Hematopoietic multipotent progenitor cell treated with erythropoietin and hydrocortisone succinate and interleukin-3 and kit ligand, for 6 days (in vitro differentiated cells): ENCODE measurements around the gene VTI1A.
A peak's percentile ranks its signal among the peaks of the same experiment; 100 is the strongest.

Experiments
- DNase-seq: peaks from one replicate; pipeline ENCODE4 v3.0.0-alpha.2; 2015

VTI1A gene

DNA sequence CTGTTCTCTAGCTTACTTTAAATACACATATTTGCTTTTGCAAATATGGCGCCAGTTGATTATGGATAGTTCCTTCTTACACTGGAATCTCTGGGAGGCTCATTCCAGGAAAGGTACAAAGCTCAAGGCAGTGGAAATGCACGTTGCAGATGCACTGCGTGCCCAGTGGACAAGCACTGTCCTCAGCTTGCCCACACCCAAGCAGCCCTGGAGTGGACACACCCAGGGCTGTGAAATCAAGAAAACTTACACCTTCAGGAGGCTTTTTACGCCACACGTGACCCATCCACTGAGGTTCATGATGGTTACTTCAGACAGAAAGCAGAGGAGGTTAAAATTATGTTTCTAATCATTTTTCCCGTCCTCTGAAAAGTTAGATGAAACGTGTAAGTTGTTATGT, 248.5 kb downstream of the VTI1A start:
- DNase-seq, result no peak

DNA sequence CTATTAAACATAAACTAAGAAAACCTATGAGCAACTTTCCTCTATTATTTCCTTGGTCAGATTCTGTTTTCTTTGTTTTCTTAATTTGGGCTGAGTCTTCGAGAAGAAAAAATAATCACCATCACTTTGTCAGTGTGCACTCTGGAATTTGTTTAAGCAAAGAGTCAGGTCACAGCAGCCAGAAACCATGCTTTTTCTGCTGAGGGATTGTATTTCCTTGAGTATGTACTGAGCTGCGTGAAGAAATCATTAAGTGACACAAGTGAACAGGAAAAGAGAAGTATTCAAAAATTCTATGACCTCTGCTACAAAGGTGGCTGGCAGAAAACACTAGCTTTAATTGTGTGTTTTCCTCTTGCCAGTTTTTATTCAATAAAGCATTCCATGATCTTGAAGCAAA, 249.6 kb downstream of the VTI1A start:
- no peak for DNase-seq

DNA sequence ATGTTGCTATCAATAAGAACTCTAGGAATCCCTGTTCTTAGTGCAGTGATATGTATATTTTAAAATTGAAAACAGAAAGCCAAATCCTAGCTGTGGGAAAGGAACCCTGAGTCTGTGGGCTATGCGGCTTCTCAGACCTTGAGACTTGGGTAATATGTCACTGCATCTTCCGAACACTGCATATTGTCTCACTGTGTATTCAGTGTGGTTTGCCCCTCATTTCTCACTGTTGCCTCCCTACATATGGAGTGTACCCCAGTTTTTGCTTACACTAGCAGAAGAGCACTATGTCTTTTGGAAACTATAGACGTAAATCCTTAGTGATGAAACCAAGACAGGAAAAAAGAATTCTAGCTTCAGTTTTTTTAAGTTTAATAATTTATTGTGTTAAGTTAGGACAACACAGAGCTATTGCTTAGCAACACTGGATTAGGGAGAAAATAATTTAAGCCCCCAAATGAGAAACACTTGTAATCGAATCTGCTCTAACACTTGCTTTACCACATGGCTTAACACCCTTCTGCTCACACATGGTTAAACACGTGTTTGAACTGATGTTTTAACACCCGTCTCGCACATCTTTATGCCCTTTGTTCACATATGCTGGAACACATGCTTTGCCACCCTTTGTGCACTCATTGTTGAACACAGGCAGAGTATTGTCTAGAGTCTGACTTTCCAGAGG, 251.3 kb downstream of the VTI1A start:
- DNase-seq, result no peak

DNA sequence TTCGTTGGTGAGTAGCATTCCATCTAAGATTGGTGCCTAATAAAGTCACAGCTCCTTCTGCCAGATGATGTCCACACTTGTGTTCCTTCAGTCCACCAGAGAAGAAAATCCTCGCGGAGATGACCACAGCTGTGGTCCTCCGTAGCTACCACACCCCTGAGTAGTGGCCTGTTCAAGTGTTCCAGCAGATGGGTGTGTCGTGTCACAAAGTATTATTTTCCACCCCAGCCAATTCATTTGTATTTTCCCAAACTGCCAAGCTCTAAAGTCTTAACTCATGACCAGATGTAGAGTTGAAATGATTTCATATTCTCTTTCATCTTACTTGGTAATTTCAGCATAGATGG, 251.8 kb downstream of the VTI1A start:
- DNase-seq, result no peak

DNA sequence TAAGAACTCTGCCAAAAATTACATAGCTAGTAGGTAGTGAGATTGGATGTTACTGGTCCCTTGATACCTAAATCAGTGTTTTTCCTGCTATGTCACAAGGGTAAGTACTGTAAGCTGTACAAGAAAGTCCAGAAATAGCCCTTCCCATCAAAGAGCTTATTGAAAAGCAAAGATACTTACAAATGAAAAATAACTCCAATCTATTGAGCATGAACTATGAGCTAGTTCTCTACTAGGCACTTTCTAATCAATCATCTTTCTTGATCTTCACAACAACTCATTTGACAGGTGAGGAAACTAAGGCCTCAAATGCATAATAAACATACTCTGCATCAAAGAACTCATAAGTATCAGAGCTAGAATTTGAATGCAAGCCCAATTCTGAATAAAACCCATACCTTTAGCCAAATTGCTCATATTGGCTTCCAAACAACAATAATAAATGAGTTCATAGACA, 253.2 kb downstream of the VTI1A start:
- DNase-seq, result no peak

DNA sequence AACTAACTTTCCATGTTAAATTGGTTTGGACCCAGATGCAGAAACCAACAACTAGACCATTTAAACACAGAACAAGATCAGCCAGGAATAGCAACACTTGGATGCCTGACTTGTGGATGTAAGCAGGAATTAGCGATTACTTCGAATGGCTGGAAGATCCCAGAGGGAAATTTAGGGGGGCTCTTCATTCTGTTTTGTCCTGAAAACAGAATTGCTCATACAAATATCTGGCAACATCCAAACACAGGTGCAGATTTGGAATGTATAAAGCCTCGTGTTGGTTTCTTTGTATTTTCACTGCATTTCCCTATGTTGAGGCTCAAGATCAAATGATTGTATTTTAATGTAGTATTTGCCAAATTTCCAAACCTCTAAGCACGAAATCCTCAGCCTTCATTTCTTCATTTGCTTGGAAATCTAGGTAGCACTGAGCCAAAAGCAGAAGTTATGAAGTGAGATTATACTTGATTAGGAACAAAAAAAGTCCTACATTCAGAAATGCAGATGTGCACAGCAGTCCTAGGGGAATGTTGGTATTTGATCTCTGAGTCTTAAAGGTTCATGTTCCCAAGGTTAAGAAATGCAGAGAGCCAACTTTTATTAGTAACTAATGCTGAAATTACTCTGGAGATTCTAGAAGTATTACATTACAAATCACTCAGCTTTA, 254.3 kb downstream of the VTI1A start:
- no peak for DNase-seq

DNA sequence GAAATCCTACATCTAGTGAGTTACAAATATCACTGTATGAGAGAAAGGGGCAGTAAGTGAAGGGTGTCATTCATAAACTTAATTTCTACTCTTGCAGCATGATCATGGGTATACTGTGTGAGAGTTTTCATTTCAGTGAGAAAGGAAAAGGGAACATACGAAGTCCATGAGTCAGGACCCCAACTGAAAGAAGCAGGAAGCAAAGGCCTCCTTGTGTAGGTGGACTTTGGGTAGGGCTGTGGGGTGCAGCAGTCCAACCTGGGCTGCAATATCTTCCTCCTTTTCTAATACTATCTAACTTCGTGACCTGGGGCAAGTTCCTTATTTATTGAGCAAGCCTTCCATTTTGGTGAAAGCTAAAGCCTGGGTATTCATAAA, 254.9 kb downstream of the VTI1A start:
- DNase-seq, result no peak

DNA sequence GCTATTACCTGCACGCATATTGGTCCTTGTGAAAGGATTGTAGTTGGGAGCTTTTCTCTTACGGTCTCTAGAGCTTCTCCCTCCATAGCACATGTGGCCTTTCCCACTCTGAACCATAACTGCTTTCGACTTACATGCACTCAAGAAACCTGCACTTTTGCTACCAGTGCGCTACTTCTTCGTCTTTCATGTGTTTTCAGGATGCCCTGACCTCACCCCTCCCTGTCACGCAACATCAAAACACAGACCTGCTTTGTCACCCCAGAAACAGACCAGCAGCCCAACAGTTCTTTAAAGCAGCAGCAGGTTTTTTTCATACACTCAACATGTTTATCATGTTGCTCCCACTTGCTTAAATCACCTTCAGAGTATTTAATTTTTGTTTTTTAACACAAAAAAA, 259.6 kb downstream of the VTI1A start:
- no peak for DNase-seq

DNA sequence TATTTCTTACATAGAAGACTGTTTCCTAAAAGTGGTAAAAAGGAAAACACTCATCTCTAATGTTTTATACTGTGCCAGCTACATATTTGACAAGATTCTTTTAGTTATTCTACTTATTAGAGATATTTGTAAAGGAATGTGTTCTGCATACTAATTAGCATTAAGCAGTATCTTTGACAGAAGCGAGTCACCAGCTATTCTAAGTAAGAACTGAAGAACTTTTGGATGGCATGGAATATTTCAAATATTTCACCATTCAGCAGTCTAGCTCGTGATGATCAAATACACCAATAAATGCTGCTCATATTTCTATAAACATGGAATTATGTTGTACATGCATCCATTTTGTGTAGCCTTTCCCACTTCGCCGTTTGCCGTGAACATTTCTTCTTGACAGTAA, 261.4 kb downstream of the VTI1A start:
- no peak for DNase-seq

DNA sequence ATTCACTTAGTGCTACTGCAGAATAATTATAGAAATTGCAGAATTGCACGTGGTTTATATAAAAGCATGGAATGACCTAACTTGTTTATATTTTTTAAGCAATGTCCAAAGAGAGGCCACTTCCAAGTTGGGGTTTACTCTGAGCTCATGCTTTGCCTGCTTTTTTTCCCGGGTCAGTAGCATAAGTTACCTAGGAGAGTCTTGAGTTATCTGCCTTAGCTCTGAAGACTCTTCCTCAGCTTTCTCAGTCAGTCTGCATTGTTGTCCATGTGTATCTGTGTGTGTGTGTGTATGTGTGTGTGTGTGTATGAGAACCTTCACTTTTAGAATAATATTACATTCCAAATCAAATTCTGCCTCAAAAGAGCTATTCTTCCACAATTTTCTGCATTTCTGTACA, 263.5 kb downstream of the VTI1A start:
- DNase-seq, result no peak

DNA sequence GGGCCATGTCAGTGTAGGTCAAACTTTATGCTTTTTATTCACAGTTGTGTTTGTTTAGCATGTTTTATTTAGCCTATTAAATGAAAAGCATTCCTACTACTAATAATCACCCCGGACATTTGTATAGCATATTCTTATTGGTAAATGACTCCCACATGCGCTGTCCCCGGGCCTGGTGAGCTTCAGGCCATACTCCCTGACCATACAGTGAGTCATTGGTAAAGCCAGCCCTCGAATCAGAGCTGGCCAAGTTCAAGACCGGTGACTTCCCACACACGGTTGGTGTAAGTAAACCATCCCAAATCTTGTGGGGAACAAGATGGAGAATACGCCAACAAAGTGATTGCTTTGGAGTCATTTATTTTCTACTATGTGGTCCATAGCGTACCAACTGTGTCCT, 264.4 kb downstream of the VTI1A start:
- DNase-seq, result no peak

DNA sequence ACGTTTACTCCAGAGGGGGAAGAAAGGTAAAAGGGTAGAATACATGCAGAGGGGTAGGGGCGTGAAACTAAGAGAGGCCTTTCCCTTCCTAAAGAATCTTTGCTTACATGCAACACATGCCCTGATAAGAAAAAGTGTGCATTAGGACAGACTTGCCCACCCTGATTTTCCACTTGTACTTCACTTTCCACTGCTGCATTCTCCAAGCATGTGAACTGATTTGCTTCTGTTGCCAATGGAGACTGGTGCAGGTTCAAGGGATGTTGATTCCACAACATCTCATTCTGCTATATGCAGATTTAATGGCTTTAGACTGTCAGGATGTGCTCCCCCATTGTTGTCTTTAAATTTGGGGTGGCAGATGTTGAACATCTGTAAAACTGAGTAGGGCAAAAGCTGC, 265.5 kb downstream of the VTI1A start:
- DNase-seq, result no peak

DNA sequence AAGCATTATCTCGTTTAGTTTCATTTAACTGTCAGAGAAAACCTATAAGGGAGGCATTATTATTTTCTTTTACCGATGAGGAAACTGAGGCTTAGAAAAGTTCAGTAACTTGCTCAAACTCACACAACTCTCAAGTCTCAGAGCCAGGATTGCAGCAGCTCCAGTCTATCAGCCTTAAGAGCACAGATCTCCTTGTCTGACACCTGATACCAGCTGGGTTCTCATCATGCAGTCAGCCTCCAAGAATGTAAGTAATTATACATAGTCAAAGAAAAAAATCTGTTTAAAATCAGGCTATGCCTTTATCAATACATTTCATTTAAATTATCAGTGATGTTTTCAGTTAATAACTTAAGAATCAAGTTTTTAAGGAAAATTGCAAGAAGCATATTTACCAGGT, 266.4 kb downstream of the VTI1A start:
- no peak for DNase-seq

DNA sequence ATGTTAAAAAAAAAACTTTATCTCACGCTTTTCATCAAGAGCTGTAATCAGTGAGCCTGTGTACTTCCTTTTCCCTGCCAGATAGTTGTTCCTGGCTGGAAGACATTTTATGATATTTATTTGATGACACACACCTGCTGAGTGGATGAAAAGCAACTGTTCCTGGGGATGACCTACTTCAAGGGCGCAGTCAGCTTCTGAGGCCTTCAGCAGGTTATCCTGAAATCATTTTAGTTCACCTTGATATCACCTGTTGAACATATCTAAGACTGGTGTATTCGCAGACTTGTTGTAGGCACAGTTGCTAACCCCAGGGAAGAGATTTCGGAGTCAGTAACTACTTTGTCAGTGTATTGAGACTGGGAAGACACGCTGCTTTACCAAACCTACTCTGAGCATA, 268.6 kb downstream of the VTI1A start:
- DNase-seq, result no peak

DNA sequence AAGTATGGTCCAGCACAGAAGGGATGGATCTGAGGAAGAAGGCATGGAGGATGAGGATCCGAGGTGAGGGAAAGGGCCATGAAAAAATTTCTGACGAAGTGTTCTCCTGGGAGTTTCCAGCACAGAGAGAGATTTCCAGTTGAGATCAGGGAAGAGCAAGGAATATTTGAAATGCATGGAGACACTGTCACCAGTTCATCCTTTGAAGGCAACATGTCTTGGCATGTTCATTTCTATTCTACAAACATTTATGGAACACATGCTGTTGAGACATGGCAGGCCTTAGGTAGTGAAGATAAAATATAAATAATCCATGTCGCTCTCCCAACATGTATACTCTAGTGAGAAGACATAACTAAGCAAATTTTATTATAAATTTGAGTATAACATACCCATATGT, 269.1 kb downstream of the VTI1A start:
- DNase-seq, result no peak

DNA sequence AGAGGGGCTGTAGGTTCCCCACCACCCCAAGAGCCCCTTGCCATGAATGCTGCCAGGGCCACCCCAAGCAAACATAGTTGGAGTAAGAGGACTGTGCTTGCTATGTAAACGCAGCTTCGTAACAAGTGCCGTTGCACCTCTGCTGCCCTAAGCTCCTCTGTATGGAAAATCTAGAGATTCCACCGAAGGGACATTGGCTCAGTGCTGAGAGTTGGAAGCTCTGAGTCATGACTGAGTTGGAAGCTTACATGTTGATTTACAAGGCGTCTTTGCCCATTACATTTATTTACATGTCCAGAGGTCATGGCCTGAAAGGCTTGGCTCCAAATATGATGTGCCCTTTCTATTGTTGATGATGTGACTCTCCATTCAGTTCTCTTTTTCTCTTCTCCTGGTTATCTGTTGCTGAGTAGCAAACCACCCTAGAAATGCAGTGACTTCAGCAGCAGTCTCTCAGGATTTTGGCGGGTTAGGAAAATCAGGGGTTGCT, 270.0 kb downstream of the VTI1A start:
- DNase-seq, result no peak

DNA sequence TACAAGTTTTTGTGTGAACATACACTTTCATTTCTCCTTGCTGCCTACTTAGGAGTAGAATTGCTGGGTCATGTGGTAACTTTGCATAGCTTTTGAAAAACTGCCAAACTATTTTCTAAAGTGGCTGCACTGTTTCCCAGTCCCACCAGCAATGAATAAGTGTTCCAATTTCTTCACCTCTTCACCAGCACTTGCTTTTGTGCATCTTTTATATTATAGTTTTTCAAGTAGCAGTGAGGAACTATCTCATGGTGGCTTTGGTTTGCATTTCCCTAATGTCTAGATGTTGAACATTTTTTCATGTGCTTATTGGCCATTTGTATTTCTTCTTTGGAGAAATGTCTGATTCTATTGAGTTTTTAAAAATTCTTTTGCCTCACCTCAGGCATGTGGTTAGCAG, 273.2 kb downstream of the VTI1A start:
- no peak for DNase-seq

DNA sequence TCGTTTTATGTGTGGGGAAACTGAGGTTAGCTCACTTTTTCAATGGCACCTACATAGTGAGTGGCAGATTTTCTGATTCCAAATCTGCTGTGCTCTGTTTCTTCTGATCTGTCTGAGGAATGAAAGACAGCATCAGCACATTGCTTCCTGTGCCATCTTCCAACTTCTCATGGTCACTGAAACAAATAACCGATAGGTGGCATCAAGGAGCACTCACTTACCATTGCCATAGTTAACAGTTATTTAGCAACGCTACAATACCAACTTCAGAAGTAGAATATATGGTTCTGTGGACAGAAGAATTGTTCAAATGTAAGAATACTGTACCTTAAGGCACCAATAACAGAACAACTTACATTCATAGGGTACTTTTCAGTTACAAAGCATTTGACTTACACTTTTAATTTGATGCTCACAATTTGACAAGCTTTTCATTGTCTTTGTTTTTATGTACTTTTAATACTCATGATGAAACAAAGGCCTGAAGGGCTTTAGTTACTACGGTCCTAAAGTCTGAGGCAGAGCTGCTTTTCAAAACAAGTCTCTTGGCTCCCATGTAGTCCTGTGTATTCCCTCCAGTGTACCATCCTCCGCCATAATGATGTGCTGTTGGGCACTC, 274.2 kb downstream of the VTI1A start:
- peak; percentile 74 for DNase-seq

DNA sequence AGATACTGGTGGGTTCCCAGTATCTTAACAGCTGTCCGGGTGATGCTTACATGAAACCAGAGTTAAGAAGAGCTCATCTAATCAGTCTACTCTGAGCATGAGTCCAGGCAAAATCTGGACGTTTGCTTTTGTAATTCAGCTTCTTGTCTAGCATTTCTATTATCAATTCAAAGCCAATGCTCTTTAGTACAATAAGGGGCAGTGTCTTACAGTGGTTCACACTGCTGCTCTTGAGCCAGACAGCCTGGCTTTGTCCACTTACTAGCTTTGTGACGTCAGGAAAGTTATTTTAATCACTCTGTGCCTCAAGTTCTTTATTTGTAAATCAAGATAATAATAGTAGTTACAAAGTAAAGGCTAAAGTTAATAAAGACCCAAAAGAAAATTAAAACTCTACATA, 275.7 kb downstream of the VTI1A start:
- DNase-seq, result no peak

DNA sequence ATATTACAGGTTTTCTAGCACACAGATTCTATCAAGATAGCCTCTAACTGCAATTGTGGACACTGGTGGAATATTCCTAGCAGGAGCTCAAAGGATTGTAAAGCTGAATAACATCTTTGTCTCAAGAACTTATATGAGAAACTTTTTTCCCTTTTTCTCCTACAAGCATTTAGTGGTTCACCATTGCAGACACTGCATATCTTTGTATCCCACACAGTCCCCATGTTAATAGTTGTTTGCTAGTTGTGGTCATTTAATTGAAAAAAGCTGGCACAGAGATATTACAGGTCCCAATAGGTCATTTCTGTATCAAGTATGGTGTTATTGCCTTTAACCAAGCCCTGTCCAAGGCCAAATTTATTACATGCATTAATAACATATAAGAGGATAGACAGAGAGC, 276.9 kb downstream of the VTI1A start:
- no peak for DNase-seq

DNA sequence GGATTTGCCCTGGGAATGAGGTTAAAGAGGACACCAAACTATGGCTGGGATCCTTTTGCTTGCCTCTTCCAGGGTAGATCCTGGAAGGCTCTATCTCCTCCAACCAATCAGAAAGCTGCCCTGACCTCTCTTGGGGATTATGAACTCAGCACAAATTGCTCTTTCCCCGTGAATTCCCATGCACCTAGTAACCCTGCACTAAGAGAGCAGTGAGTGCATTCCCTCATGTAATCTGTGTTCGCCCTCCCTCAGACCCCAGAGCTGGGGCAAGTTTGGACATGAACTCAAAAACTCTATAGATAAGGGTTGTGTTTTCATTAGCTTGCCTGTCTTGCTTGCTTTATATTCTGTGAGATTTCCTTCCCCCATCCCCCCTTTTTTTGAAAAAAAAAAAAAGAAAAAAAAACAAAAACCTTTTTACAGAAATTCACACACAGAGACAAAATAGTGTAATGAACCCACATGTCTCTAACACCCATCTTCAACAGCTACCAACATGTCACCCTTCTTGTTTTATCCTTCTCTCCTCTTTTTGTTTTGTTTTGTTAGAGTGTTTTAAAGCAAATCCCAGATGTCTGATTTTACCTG, 277.5 kb downstream of the VTI1A start:
- DNase-seq, result no peak

DNA sequence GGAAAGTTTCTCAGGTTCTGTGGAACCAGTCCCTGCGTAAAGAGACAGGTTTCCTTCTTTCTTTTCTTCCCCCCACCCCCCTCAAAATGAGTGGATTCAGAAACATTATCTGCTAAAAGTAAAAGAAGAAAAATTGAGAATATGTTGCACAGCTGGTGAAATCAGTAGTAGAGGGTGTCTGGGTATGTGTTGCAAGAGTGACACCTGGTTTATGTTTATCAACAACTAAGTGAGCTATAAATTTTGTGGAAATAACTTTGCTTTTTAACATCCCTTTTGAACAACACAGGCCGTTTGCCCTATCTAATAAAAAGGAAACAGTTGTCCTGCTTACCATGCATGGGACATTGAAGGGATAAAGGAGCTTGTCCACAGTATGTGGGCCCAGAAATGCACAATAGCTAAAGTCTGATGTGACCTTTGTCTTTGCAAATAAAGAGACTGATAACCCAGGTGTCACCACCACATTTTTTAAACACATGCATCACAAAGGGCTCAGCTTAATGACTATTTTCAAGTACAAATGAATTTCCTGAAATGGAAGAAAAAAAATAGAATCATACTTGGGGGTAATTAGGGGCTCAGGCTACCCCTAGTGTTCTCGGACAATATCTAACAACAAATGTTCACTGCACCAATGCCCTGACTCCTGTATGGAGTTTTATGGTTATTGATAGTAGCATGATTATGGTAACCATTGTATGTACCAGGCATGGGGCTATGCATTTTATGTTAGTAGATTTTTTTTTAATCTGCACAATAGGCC, 281.3 kb downstream of the VTI1A start:
- no peak for DNase-seq

DNA sequence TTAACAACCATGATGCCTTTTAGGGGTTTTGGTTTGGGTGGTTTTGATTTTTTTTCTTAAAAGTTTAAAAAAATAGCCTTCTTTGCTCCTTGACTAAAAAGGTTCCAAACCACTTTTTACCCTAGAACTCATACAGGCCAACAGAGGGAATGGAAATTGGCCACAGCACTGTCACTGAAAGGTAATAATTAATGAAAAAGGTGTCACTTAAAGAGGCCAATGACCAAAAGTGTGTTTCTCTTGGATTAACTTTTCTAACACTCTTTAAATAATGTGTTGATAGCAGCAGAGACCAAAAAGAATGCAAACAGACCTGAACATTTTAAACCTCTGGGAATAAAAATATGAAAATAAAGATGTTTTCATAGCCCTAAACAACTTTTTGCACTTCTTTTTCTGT, 282.0 kb downstream of the VTI1A start:
- no peak for DNase-seq
